ENCODE results near the gene MTHFD1L.

Gene MTHFD1L

DNA sequence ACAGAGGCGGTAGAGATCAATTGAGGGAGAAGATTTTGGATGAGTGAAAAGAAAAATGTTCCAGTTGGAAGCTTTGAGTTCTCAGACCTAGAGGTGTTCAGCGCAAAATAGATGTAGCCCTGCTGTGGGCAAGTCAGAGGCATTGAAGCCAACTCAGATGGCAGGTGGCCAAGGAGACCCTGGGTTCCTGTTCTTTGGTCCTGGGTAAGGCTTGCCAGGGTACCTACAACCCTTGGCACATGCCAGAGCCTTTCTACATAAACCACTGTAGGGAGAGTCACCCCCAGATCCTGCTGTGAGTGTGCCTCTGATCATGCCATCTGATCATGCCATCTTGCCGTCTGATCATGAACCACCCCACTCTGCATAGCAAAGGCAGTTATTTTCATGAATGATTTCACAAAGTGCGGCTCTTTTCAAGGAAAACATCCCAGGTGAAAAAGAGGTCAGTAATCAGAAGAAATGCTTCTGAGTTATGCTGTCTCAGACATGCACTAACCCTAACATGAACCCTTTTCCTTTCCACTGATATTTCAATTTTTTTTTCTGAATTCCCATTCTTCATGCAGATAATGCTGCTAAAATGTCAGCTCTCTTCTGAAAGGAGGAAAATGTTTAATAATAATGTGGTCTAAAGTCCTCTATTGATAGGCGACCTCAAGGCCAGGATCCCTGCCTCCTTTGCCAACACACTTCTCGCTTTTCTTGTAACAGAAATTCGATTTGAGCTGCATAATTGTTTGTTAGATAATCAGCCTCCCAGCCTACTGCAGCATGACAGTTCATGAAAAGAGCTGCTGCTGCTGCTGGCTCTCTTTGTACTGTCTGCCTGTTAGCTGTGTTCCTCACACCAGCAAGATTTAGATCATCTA lies 153.6 kb downstream of the MTHFD1L start:
- Histone ChIP-seq H3K27ac (ENCODE audit: low read length) (no peak overlapping the region), H3K27me3 (ENCODE audit: low read depth, low read length) (no peaks in the 10 kb centered on the region), H3K36me3 (ENCODE audit: control insufficient read depth in 1 of 2, insufficient read depth in 2 of 2, low read length in 2 of 2) (no peaks in the 10 kb centered on the region), H3K4me3 (ENCODE audit: low read depth in 1 of 2, low read length in 2 of 2) (no peak overlapping the region), H3K4me1 (ENCODE audit: control insufficient read depth in 1 of 2, insufficient read depth in 2 of 2, low read length in 2 of 2) (no peaks in the 10 kb centered on the region), H3K9me3 (ENCODE audit: control insufficient read depth in 1 of 2, low read length in 2 of 2) (no peaks in the 10 kb centered on the region)

DNA sequence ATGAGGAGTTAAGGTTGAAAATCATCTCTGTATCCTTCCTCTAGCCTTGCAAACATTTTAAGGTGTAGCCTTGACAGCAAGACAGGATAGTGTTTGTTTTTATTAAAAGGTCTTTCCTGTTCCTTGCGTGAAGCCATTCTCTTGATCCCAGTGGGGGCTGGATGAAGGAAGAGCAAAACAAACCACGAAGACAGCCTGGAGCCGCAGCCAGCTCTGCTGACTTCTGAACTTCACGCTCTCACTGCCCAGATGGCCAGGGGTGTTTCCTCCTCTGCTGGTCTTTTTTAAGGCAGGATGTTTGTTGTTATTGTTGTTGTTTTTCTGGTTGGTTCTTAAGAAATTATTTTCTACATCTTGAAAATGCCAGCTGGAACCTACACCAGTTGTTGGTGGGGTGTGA lies 156.4 kb downstream of the MTHFD1L start:
- no peaks in the 10 kb centered on the region for H3K27me3 ChIP-seq (ENCODE audit: low read depth, low read length)
- H3K4me1 ChIP-seq (ENCODE audit: control insufficient read depth in 1 of 2, insufficient read depth in 2 of 2, low read length in 2 of 2) = no peaks in the 10 kb centered on the region
- H3K27ac ChIP-seq (ENCODE audit: low read length) = no peak overlapping the region
- no peaks in the 10 kb centered on the region for H3K36me3 ChIP-seq (ENCODE audit: control insufficient read depth in 1 of 2, insufficient read depth in 2 of 2, low read length in 2 of 2)
- no peak overlapping the region for H3K4me3 ChIP-seq (ENCODE audit: low read depth in 1 of 2, low read length in 2 of 2)
- H3K9me3 ChIP-seq (ENCODE audit: control insufficient read depth in 1 of 2, low read length in 2 of 2) = no peaks in the 10 kb centered on the region

DNA sequence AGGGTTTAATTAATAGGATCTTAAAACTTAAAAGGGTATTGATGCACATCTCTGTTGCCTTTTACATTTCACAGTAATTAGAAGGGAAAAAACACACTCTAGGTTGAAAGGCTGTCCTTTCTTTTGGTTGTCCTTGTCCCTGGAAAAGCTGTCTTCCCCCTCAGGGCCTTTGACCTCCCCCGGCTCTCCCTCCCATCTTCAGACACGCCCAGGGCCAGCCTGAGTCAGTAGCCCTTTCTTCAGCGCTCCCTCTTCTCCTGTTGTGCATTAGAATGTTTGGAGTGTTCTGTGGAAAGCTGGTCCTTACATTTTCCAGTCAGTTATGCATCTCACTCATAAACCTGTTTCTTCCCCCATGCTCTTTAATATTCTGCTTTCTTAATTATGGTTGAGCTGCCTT lies 157.0 kb downstream of the MTHFD1L start:
- H3K4me1 ChIP-seq (ENCODE audit: control insufficient read depth in 1 of 2, insufficient read depth in 2 of 2, low read length in 2 of 2) = no peaks in the 10 kb centered on the region
- H3K27me3 ChIP-seq (ENCODE audit: low read depth, low read length) = no peaks in the 10 kb centered on the region
- no peak overlapping the region for H3K4me3 ChIP-seq (ENCODE audit: low read depth in 1 of 2, low read length in 2 of 2)
- H3K36me3 ChIP-seq (ENCODE audit: control insufficient read depth in 1 of 2, insufficient read depth in 2 of 2, low read length in 2 of 2) = no peaks in the 10 kb centered on the region
- H3K9me3 ChIP-seq (ENCODE audit: control insufficient read depth in 1 of 2, low read length in 2 of 2) = no peaks in the 10 kb centered on the region
- H3K27ac ChIP-seq (ENCODE audit: low read length) = no peak overlapping the region

DNA sequence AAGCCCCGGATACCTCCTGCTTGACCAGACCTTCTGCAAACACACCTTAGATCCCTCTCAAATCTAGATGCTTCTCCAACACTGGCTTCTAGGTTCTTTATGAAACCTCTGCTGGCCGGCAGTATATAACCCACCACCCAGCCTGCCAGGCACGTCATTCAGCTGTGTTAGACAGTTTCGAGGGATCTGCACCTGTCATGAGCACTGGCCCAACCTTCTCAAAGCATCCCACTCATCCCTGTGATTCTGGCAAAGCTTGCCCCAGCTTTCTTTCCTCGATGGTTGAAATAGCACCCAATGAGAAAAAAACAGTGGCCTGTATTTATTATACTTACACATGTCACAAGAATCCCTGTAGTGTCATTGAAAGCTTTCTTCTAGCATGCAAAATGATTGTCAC lies 157.8 kb downstream of the MTHFD1L start:
- Histone ChIP-seq H3K27ac (ENCODE audit: low read length) (no peak overlapping the region), H3K4me1 (ENCODE audit: control insufficient read depth in 1 of 2, insufficient read depth in 2 of 2, low read length in 2 of 2) (no peaks in the 10 kb centered on the region), H3K36me3 (ENCODE audit: control insufficient read depth in 1 of 2, insufficient read depth in 2 of 2, low read length in 2 of 2) (no peaks in the 10 kb centered on the region), H3K9me3 (ENCODE audit: control insufficient read depth in 1 of 2, low read length in 2 of 2) (no peaks in the 10 kb centered on the region), H3K4me3 (ENCODE audit: low read depth in 1 of 2, low read length in 2 of 2) (no peak overlapping the region), H3K27me3 (ENCODE audit: low read depth, low read length) (no peaks in the 10 kb centered on the region)

DNA sequence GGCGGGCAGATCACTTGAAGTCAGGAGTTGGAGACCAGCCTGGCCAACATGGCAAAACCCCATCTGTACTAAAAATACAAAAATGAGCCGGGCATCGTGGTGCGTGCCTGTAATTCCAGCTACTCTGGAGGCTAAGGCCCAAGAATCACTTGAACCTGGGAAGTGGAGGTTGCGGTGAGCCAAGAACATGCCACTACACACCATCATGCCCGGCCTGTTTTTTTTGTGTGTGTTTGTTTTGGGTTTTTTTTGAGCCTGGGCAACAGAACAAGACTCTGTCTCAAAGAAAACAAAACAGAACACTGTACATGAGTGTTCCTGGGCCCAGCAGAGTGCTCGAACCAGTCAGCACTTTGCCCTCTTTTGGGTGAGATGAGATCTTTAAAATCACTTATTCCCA lies 159.1 kb downstream of the MTHFD1L start:
- Histone ChIP-seq H3K27me3 (ENCODE audit: low read depth, low read length) (no peaks in the 10 kb centered on the region), H3K9me3 (ENCODE audit: control insufficient read depth in 1 of 2, low read length in 2 of 2) (no peaks in the 10 kb centered on the region), H3K36me3 (ENCODE audit: control insufficient read depth in 1 of 2, insufficient read depth in 2 of 2, low read length in 2 of 2) (no peaks in the 10 kb centered on the region), H3K27ac (ENCODE audit: low read length) (no peak overlapping the region), H3K4me3 (ENCODE audit: low read depth in 1 of 2, low read length in 2 of 2) (no peak overlapping the region), H3K4me1 (ENCODE audit: control insufficient read depth in 1 of 2, insufficient read depth in 2 of 2, low read length in 2 of 2) (no peaks in the 10 kb centered on the region)

DNA sequence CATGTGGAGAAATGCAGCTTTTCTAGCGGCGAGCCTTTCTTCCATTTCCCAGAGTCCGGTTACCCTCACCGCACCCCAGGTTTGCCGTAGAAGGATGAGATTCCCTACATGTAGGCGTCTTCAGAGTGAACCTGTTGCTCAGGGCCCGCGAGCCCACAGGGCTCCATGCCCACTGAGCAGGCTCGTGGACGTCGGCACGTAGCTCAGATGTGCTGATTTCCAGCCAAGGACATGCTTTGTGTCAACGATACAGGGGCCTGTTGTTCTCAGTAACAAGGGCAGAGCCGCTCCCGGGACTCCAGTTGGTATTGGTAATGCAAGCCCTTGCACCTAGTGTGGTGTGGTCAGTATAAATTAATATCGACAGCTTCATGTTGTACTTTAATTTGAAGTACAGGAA lies 159.6 kb downstream of the MTHFD1L start:
- no peaks in the 10 kb centered on the region for H3K27me3 ChIP-seq (ENCODE audit: low read depth, low read length)
- H3K9me3 ChIP-seq (ENCODE audit: control insufficient read depth in 1 of 2, low read length in 2 of 2) = no peaks in the 10 kb centered on the region
- H3K4me3 ChIP-seq (ENCODE audit: low read depth in 1 of 2, low read length in 2 of 2) = no peak overlapping the region
- H3K36me3 ChIP-seq (ENCODE audit: control insufficient read depth in 1 of 2, insufficient read depth in 2 of 2, low read length in 2 of 2) = no peaks in the 10 kb centered on the region
- no peak overlapping the region for H3K27ac ChIP-seq (ENCODE audit: low read length)
- H3K4me1 ChIP-seq (ENCODE audit: control insufficient read depth in 1 of 2, insufficient read depth in 2 of 2, low read length in 2 of 2) = no peaks in the 10 kb centered on the region

DNA sequence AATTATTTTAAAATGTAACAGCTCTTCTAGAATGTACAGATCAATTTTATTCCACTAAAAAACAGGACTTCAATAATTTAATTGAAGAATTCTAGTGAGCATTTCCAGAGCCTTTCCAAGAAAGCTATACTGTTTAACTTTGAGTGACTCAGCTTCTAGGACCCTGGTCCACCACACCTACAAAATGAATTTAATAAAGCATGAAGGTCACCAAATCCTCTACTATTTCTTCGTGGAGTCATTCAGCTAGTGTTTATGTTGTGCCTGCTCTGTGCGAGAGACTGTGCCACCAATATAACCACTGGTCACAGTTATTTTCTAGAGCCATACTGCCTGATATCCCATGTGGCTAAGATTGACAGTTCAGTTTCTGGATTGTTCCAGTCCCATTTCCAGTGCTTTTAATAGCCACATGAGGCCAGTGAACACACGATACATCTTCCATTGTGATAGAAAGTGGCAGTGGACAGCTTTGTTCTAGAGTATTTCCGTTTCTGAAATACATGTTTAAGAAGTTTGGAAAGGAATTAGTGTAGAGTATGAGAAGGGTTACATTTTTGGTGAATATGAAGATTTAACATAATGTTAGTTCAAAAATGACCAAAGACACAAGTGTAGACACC lies 160.7 kb downstream of the MTHFD1L start:
- Histone ChIP-seq H3K4me1 (ENCODE audit: control insufficient read depth in 1 of 2, insufficient read depth in 2 of 2, low read length in 2 of 2) (no peaks in the 10 kb centered on the region), H3K36me3 (ENCODE audit: control insufficient read depth in 1 of 2, insufficient read depth in 2 of 2, low read length in 2 of 2) (no peaks in the 10 kb centered on the region), H3K9me3 (ENCODE audit: control insufficient read depth in 1 of 2, low read length in 2 of 2) (no peaks in the 10 kb centered on the region), H3K27me3 (ENCODE audit: low read depth, low read length) (no peaks in the 10 kb centered on the region), H3K4me3 (ENCODE audit: low read depth in 1 of 2, low read length in 2 of 2) (no peak overlapping the region), H3K27ac (ENCODE audit: low read length) (no peak overlapping the region)

DNA sequence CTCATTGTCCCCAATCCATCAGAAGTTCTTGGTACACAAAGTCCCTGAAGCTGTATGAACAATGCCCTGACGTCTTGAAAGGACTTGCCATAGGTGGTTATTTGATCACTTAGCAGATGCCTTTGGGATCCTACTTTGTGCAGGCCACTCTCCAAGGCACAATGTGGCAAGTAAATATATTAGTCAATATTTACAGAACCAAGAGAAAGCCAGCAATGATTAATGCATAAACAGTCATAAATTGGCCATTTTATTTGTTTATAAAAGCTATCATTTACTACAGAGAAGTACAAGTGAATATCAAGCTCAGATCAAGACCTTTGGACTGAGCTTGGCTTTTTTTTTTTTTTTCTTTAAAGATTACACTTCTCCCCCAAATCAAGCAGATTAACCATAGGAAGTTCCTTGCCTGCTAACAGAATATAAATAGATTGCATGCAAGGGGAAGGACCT lies 161.8 kb downstream of the MTHFD1L start:
- H3K27me3 ChIP-seq (ENCODE audit: low read depth, low read length) = no peaks in the 10 kb centered on the region
- H3K4me1 ChIP-seq (ENCODE audit: control insufficient read depth in 1 of 2, insufficient read depth in 2 of 2, low read length in 2 of 2) = no peaks in the 10 kb centered on the region
- no peak overlapping the region for H3K27ac ChIP-seq (ENCODE audit: low read length)
- H3K4me3 ChIP-seq (ENCODE audit: low read depth in 1 of 2, low read length in 2 of 2) = no peak overlapping the region
- no peaks in the 10 kb centered on the region for H3K9me3 ChIP-seq (ENCODE audit: control insufficient read depth in 1 of 2, low read length in 2 of 2)
- H3K36me3 ChIP-seq (ENCODE audit: control insufficient read depth in 1 of 2, insufficient read depth in 2 of 2, low read length in 2 of 2) = no peaks in the 10 kb centered on the region

DNA sequence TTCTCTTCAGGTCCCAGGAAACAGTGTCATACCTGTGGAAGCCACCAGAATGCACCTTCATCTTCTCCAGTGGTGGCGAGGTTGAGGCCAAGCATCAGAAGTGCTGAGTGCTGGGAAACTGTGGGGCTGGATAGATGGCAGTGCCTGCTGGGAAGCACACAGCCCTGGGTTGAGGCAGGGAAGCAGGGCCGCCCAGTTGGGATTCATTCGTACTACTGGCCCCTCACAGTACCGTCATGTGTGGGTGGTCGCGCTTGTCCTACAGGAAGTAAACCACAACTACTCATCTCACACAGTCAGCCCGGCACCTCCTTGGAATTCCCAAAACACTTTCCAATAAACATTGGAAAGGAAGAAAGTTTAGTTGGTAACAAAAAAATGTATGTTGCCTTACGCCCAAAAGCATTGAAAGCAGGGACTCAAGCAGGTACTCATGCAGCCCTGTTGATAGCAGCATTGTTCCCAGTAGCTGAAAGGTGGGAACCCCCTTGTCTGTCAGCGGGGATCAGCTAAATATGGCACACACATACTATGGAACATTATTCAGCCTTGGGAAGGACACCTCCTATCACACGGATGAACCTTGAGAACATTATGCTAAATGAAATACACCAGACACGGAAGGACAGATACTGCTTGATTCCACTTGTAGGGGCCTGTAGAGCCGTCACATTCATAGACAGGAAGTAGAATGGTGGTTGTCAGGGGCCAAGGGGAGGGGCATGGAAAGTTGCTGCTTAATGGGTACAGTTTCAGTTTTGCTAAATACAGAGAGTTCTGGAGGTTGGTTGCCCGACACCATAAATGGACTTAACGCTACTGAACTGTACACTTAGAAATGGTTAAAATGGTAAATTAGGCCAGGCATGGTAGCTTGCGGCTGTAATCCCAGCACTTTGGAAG lies 162.7 kb downstream of the MTHFD1L start:
- H3K4me3 ChIP-seq (ENCODE audit: low read depth in 1 of 2, low read length in 2 of 2) = no peak overlapping the region
- no peaks in the 10 kb centered on the region for H3K27me3 ChIP-seq (ENCODE audit: low read depth, low read length)
- H3K4me1 ChIP-seq (ENCODE audit: control insufficient read depth in 1 of 2, insufficient read depth in 2 of 2, low read length in 2 of 2) = no peaks in the 10 kb centered on the region
- H3K27ac ChIP-seq (ENCODE audit: low read length) = no peak overlapping the region
- H3K36me3 ChIP-seq (ENCODE audit: control insufficient read depth in 1 of 2, insufficient read depth in 2 of 2, low read length in 2 of 2) = no peaks in the 10 kb centered on the region
- no peaks in the 10 kb centered on the region for H3K9me3 ChIP-seq (ENCODE audit: control insufficient read depth in 1 of 2, low read length in 2 of 2)

DNA sequence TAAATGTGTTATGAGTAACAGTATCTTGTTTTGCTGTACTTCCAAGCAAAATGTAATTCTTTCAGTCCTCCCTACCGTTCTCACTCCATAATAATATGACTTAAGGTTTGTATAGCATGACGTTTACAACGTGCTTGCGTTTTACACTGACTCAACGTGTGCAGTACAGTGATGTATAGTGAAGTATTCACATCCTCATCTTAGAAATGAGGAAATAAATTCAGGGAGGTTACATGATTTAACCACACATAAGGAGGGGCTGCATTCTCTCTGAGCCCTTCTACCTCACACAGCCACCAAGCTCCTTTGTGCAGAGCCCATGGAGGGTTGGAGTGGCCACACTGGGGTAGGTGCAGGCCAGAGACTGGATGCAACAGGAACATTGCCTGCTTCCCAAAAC lies 164.5 kb downstream of the MTHFD1L start:
- Histone ChIP-seq H3K4me1 (ENCODE audit: control insufficient read depth in 1 of 2, insufficient read depth in 2 of 2, low read length in 2 of 2) (no peaks in the 10 kb centered on the region), H3K27ac (ENCODE audit: low read length) (no peak overlapping the region), H3K9me3 (ENCODE audit: control insufficient read depth in 1 of 2, low read length in 2 of 2) (no peaks in the 10 kb centered on the region)

DNA sequence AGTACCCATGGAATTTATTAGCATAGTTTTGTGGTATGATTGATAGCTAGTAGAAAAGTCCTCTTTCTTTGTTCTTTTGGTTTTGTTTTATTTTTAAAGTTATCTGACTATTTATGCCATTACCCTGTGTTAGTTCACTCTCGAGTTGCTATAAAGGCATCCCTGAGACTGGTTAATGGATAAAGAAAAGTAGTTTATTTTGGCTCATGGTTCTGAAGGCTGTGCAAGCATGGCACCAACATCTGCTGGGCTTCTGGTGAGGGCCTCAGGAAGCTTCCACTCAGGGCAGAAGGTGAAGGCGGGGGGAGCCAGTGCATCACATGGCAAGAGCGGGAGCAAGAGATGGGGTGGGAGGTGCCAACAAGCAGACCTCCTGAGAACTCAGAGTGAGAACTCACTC lies 166.5 kb downstream of the MTHFD1L start:
- no peaks in the 10 kb centered on the region for H3K4me1 ChIP-seq (ENCODE audit: control insufficient read depth in 1 of 2, insufficient read depth in 2 of 2, low read length in 2 of 2)
- H3K36me3 ChIP-seq (ENCODE audit: control insufficient read depth in 1 of 2, insufficient read depth in 2 of 2, low read length in 2 of 2) = peaks cover 0 to 13% of the 10 kb centered on the region in 2 donors
- no peaks in the 10 kb centered on the region for H3K27me3 ChIP-seq (ENCODE audit: low read depth, low read length)
- no peaks in the 10 kb centered on the region for H3K9me3 ChIP-seq (ENCODE audit: control insufficient read depth in 1 of 2, low read length in 2 of 2)
- no peak overlapping the region for H3K4me3 ChIP-seq (ENCODE audit: low read depth in 1 of 2, low read length in 2 of 2)
- no peak overlapping the region for H3K27ac ChIP-seq (ENCODE audit: low read length)

More for the DNA sequence above, 164.5 kb downstream of the MTHFD1L start:
- Histone ChIP-seq H3K36me3 (ENCODE audit: control insufficient read depth in 1 of 2, insufficient read depth in 2 of 2, low read length in 2 of 2) (peaks cover 0 to 6% of the 10 kb centered on the region in 2 donors), H3K4me3 (ENCODE audit: low read depth in 1 of 2, low read length in 2 of 2) (no peak overlapping the region), H3K27me3 (ENCODE audit: low read depth, low read length) (no peaks in the 10 kb centered on the region)
